ENCODE measurements around the gene RAB3IP.

- TF ChIP-seq, protein P1, sequence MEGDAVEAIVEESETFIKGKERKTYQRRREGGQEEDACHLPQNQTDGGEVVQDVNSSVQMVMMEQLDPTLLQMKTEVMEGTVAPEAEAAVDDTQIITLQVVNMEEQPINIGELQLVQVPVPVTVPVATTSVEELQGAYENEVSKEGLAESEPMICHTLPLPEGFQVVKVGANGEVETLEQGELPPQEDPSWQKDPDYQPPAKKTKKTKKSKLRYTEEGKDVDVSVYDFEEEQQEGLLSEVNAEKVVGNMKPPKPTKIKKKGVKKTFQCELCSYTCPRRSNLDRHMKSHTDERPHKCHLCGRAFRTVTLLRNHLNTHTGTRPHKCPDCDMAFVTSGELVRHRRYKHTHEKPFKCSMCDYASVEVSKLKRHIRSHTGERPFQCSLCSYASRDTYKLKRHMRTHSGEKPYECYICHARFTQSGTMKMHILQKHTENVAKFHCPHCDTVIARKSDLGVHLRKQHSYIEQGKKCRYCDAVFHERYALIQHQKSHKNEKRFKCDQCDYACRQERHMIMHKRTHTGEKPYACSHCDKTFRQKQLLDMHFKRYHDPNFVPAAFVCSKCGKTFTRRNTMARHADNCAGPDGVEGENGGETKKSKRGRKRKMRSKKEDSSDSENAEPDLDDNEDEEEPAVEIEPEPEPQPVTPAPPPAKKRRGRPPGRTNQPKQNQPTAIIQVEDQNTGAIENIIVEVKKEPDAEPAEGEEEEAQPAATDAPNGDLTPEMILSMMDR (conservative IDR thresholded peaks at IDR 0.05; ENCODE audit: low read depth, low read length): no peak
- no peak for TF ChIP-seq EZH2 (IDR thresholded peaks at IDR 0.05; ENCODE audit: borderline replicate concordance, low read depth, low read length, poor library complexity, severe bottlenecking)
These were observed 24.1 kb upstream of the RAB3IP start for GRCh38 chr12:69714542-69714941.
